ENCODE data around the gene ARL5C.

GRCh38 chr17:39167476-39167875 is 1.5 kb upstream of the ARL5C start:
- TF ChIP-seq CTCF (IDR thresholded peaks at IDR 0.05; ENCODE audit: low read depth, low read length, missing input control) (no peak), JUND (IDR thresholded peaks at IDR 0.05) (no peak), GABPA (IDR thresholded peaks at IDR 0.05 in 1 of 2, conservative IDR thresholded peaks at IDR 0.05 in 1 of 2) (no peak), RAD21 (IDR thresholded peaks at IDR 0.05) (no peak), EGR1 (IDR thresholded peaks at IDR 0.05; ENCODE audit: low read depth in 2 of 2) (no peak), TAF1 (conservative IDR thresholded peaks at IDR 0.05) (no peak), ATF3 (IDR thresholded peaks at IDR 0.05) (no peak), REST (IDR thresholded peaks at IDR 0.05) (no peak), HNF4G (IDR thresholded peaks at IDR 0.05) (no peak)

Data from liver (tissue), 3 donors.